TTC549 (cell line): ENCODE results near the gene CWC25.
"Not testable (repeated sequence)": the region's sequence is repeated elsewhere in the genome, so short reads cannot be mapped to it uniquely, and the experiment has no call there.

Source experiments
- FAIRE-seq: peaks from 2 replicates; lab custom pipeline; 2012; peaks lifted over from hg19 to GRCh38; lab: Jason Lieb, UNC

The CWC25 gene

DNA sequence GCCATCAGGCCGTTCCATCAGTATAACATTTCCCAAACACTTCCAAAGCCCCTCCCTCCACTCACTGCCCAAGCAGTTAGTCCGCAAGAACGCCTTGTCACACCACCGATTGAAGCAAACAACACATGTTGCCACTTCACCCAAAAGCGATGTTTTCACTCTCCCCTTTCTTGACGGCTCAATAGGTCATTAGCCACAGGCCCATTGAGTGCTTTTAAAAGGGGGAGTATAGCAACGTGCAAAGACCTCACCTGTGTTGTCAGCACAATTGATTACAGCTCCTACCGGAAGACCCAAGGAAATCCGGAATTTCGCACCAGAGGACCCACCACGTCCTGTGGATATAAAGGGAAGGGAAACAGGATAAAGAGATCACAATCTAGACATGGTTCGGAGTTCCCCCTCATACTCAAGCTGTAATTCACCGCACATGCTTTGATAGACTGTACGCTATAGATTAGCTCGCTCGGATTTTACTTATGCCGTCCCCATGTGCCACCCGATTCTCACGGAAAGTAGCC lies 27.7 kb upstream of the CWC25 start:
- FAIRE-seq: no peak

GRCh38 chr17:38851434-38851833 lies 26.3 kb upstream of the CWC25 start:
- FAIRE-seq: no peak

DNA sequence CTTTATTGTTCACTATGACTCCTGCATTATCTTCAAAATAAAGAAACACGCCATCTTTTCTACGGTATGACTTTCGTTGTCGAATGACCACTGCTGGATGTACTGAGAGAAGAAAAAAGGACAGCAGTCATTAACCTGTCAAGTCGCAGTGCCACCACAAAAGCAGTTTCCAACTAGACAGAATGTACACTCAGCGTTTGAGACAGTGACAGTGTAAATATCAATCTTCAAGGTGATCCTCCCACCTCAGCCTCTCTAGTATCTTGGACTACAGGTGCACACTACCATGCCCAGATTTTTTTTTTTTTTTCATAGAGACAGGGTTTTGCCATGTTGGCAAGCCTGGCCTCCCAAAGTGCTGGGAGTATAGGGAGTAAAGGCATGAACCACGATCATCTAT lies 25.3 kb upstream of the CWC25 start:
- no peak for FAIRE-seq

- FAIRE-seq: no peak
Measured at GRCh38 chr17:38848939-38849605, 24.0 kb upstream of the CWC25 start.

DNA sequence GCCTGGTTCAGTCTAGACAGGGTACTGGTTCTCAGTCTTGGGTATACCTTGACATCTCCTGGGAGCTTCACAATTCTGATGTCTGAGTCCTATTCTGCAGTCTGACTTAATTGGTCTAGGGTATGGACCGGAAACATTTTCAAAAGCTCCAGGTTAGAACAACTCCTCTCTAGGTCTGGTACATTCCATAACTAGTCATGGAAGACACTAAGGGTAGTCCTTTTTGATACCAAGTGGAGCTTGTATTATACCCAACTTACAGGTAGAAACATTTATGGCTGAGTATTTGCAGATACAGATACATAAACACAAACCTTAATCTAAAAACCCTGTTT lies 23.4 kb upstream of the CWC25 start:
- FAIRE-seq: no peak

- no peak for FAIRE-seq
Measured at GRCh38 chr17:38844261-38844757, 19.2 kb upstream of the CWC25 start.

GRCh38 chr17:38825762-38826247 lies 684 bp upstream of the CWC25 start:
- FAIRE-seq: no peak

DNA sequence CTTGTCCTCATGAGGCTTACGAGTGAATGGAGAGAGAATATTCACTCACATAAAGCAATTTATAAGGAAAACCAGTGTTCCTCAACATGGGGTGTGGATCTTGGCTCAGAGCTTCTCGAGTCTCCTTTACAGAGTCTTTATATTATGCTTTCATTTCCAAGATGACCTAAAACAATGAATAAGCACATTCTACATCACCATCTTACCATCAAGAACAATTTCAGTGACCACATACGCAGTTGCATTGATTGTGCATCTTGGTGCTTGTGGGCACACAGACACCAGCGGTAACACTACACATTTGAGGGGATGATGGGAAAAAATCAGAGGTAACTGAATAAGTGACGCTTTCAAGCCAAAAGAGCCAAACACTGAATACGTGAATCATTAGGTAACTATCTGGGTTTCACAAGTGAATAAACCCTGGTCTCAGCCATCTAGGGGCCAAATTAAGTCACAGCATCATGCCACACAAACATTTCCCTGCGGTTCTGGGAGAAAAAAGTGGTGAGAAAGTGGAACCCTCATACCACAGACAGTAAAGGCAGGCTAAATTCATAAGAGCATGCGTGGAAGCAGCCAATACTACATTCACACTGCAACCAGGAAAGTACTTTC lies 9.4 kb downstream of the CWC25 start:
- no peak for FAIRE-seq

DNA sequence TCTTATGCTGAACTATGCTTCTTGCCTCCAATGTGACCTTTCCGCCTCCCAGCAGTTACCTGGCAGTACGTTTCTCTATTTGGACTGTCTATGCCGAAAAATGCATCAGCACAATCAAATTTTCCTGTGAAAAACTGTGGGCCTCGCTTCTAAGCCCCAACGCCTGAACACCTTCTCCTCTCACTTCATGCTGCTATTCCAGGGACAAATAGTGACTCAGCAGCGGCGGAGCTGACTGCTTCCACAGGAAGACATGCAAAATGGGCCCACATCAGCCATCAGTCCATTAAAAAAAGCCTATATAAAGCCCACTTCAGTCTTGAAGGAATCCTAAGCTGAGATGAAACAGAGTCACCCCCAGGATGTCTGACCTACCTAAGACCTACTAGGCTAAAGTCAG lies 15.3 kb downstream of the CWC25 start:
- no peak for FAIRE-seq

- FAIRE-seq: no peak
Measured at GRCh38 chr17:38800237-38800760, 24.8 kb downstream of the CWC25 start.

DNA sequence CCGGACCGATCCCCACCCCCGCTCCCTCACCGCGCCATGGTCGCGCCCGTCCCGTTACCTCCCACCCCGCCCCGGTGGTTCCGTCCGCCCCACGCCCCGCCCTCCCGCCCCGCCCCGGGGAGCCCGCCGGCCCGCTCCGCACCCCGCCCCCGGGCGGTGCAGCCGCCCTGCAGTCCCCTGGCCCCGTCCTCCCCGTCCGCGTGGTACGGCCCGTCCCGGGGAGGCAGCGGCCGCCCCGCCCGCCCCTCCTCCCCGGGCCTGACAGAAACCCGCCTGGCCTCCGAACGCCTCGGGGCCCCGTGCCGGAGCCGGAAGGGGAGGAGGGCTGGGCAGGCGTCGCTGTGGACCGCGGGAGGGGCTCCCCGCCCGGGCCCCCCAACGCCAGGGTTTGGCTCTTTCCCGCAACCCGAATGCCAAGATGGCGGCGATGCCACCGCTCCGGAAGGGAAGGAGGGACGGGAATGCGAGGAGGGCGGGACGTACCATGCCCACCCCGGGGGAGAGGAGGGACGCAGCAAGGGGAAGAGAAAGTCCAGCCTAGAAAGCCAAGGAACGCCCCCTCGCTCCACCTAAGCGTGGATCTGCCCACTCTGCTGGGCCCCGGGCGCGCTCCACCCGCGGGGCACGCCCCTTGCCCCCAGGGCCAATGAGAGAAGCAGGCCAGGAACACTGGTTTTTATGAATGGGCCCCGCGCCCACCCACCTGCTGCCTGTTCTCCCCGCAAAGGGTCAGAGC lies 25.5 kb downstream of the CWC25 start, which contains the start of gene PIP4K2B:
Gene PIP4K2B, minus strand, starts transcription at position 56 of the 736 bp plus-strand sequence. CDS start 132 bp downstream, outside the sequence.
- FAIRE-seq: no peak

DNA sequence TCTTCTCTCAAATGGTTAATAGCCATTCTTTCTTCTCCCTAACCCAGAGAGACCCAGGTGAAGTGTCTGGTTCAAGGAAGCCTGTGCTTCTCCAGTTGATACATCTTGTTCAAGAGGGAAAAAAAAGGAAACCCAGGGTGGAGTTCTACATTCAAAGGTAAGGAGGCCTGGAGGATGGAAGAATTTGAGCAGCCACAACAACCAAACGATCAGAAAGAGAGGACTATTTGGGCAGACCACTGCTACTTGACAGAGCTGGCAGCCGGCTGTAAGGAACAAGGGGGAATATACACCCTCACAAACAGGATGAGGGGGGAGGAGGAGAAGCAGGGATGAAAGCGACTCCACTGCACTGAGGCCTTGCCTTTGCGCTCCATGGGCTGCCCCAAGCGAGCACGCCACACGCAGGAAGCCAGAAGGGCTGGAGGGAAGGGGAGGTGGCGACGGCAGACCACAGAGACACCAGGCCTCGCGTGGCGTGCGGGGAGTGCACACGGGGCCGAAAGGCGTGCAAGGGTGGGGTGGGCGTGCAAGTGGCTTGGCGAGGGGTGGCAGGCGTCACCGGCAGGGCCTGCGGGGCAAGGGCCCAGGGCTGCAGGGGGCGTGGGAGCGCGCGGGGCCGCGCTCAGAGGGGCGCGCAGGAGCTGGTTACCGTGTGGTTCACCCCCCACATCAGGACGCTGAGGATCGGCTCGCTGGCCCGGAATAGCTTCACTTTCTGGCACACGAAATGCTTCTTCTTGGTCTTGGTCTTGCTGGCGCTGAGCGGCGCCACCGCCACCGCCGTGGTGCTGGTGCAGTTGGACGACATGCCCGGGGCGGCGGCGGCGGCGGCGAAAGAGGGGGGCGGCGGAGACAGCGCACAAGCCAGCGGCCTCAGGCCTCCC lies 26.3 kb downstream of the CWC25 start:
- FAIRE-seq: no peak

GRCh38 chr17:38797828-38798227 lies 27.3 kb downstream of the CWC25 start:
- no peak for FAIRE-seq

GRCh38 chr17:38797158-38797490 lies 28.0 kb downstream of the CWC25 start:
- no peak for FAIRE-seq

- FAIRE-seq: no peak
Measured at GRCh38 chr17:38796451-38797157, 28.5 kb downstream of the CWC25 start.

GRCh38 chr17:38794221-38794620 lies 30.9 kb downstream of the CWC25 start:
- no peak for FAIRE-seq

DNA sequence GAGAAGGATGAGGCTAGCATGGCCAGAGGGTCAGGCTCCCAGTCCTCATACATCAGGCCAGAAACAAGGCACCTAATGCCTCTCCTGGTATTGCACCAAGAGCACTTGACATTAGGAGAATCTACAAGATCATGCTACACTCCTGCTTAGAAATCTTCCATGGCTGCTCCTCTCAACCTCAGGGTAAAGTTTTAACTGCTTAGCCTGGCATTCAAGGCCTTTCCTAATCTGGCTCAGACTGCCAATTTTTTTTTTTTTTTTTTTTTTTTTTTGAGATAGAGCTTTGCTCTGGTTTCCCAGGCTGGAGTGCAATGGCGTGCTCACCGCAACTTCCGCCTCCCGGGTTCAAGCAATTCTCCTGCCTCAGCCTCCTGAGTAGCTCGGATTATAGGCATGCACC lies 34.0 kb downstream of the CWC25 start:
- no peak for FAIRE-seq

- not testable (repeated sequence) for FAIRE-seq
Measured at GRCh38 chr17:38790148-38790707, 34.9 kb downstream of the CWC25 start.

- no peak for FAIRE-seq
Measured at GRCh38 chr17:38789185-38789584, 35.9 kb downstream of the CWC25 start.

GRCh38 chr17:38787999-38788398 lies 37.1 kb downstream of the CWC25 start:
- FAIRE-seq: not testable (repeated sequence)

DNA sequence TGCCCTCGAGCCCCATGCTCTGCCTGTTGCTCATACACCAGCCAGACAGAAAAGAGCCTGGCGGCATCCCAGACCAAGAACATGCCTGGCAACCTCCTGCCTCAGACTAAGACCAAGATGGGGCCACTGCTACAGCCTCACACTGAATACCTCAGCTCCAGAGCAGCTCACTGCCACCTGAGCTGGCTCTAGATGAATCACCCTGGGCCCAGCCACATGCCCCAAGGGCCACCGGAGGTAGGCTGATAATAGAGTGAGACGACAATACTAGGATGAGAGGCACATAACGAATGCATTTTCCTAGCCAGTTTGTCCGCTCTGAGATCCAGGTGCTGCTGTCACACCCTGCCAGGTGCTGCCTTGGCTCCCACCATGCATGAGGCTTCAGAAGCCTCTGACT lies 38.7 kb downstream of the CWC25 start:
- no peak for FAIRE-seq
